ENCODE results near the gene ASB4.
"Not testable (repeated sequence)": the region's sequence is repeated elsewhere in the genome, so short reads cannot be mapped to it uniquely, and the experiment has no call there.

ASB4 gene

DNA sequence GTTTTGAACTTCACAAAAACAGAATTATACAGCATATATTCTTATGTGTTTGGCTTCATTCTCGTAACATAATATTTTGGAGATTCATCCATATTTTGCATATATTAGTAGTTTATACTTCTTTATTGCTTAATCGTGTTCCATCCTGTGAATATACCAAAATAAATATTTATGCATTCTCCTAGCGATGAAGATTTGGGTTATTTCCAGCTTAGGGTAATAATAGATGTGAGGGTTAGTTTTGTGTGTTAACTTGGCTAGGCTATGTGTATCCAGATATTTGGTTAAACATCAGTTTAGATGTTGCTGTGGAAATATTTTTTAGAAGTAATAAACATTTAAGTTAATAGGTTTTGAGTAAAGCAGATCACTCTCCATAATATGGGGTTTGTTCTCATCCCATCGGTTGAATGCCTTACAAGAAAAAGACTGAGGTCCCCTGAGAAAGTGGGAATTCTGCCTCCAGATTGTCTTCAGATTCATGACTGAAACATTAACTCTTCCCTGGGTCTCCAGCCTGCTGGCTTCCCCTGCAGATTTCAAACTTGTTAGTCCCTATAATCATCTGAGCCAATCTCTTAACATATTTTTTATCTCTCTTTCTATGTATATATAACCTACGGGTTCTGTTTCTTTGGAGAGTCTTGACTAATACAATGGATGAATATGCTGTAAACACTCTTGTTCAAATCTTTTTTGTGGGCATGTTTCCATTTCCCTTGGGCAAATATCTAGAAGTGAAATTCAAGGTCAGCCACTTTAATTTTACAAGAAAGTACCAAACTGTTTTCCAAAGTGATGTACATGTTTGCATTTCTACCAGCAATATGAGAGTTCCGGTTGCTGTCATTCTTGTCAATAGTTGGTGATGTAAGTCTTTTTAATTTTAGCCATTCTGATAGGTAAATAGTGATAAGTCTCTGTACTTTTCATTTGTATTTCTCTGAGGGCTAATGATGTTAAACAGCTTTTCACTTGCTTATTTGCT is 61.9 kb downstream of the ASB4 start:
- Mint-ChIP-seq H3K4me1 (ENCODE audit: low read depth) (no peaks in the 10 kb centered on the region), H3K36me3 (ENCODE audit: low read depth) (no peaks in the 10 kb centered on the region), H3K9me3 (no peaks in the 10 kb centered on the region), H3K27me3 (peaks cover 11% of the 10 kb centered on the region), H3K4me3 (no peak overlapping the region), H3K27ac (no peak overlapping the region)
- DNase-seq, result no peak

- no peaks in the 10 kb centered on the region for H3K4me1 Mint-ChIP-seq (ENCODE audit: low read depth)
- DNase-seq, result no peak
- no peak overlapping the region for H3K27ac Mint-ChIP-seq
These were observed 64.2 kb downstream of the ASB4 start for GRCh38 chr7:95549818-95550529.

GRCh38 chr7:95550546-95550945 is 64.8 kb downstream of the ASB4 start:
- Mint-ChIP-seq H3K4me3 (no peak overlapping the region), H3K27ac (no peak overlapping the region), H3K36me3 (ENCODE audit: low read depth) (no peaks in the 10 kb centered on the region), H3K9me3 (no peaks in the 10 kb centered on the region), H3K4me1 (ENCODE audit: low read depth) (no peaks in the 10 kb centered on the region), H3K27me3 (peaks cover 12% of the 10 kb centered on the region)
- DNase-seq, result no peak

More at GRCh38 chr7:95549818-95550529, 64.2 kb downstream of the ASB4 start:
- no peak overlapping the region for H3K4me3 Mint-ChIP-seq
- peaks cover 12% of the 10 kb centered on the region for H3K27me3 Mint-ChIP-seq
- H3K9me3 Mint-ChIP-seq, result no peaks in the 10 kb centered on the region
- no peaks in the 10 kb centered on the region for H3K36me3 Mint-ChIP-seq (ENCODE audit: low read depth)

GRCh38 chr7:95552010-95552926 is 66.5 kb downstream of the ASB4 start:
- not testable (repeated sequence) for H3K36me3 Mint-ChIP-seq (ENCODE audit: low read depth); H3K4me3 Mint-ChIP-seq; DNase-seq; H3K9me3 Mint-ChIP-seq; H3K27ac Mint-ChIP-seq; H3K4me1 Mint-ChIP-seq (ENCODE audit: low read depth)
- H3K27me3 Mint-ChIP-seq, result peaks cover 12% of the 10 kb centered on the region

DNA sequence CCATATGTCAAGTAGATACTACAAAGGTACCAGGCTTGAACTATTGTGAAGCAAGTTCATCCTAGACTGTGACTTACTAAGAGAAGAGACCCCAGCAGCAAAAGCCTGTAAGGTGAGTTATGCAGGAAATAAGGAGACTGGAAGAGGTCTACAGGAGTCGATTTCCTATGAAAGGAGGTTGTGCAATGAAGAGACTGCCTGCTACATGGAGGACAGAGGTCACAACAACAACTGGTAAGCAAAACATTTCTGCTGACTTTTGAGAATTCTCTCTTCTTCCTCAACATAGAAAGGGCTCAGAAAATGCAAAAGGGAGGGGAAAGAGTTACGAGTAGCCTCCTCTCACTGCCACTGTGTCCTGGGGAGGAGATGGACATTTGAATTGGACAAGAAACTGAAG is 68.2 kb downstream of the ASB4 start:
- Mint-ChIP-seq H3K27me3 (peaks cover 13% of the 10 kb centered on the region), H3K4me1 (ENCODE audit: low read depth) (no peaks in the 10 kb centered on the region), H3K36me3 (ENCODE audit: low read depth) (no peaks in the 10 kb centered on the region), H3K9me3 (no peaks in the 10 kb centered on the region), H3K27ac (no peak overlapping the region), H3K4me3 (no peak overlapping the region)
- no peak for DNase-seq

DNA sequence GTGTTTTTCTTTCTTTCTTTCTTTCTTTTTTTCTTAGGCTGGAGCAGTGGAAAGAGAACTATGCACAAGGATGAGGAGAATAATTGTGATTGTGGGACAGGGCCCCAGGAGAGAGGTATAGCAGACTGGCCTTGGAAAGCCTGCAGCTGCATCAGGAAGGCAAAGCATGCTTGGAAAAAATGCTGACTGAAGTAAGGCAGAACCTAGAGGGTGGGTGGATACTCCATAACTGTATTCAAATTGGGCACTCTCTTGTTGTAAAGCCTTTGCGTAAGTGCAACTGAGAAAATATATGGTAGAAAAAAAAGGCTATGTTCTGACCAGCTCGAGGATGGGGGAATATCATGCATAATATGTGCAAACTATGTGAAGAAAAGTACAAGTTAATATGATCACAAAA is 71.0 kb downstream of the ASB4 start:
- Mint-ChIP-seq H3K36me3 (ENCODE audit: low read depth) (no peaks in the 10 kb centered on the region), H3K9me3 (no peaks in the 10 kb centered on the region), H3K27ac (no peak overlapping the region), H3K27me3 (peaks cover 9% of the 10 kb centered on the region), H3K4me1 (ENCODE audit: low read depth) (no peaks in the 10 kb centered on the region), H3K4me3 (no peak overlapping the region)
- no peak for DNase-seq

DNA sequence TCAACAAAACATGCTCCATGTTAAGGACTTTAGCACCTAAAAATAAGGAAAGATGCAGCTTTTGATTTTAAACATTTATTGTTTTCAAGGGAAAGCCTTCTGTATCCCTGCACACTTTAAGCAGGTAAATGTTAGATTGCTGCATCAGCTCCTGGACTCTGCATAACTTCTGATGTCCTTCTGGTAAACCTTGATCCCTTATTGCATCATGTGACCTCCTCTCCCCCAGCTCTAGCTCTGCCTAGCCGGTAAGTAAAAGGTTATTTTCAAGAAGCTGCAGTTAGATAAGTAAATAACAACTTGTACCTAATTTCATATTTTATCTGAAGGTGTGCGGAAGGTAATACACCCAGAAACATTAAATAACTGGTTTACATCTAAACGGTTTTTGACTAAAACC is 73.1 kb downstream of the ASB4 start:
- Mint-ChIP-seq H3K27ac (no peak overlapping the region), H3K9me3 (no peaks in the 10 kb centered on the region), H3K27me3 (peaks cover 3% of the 10 kb centered on the region), H3K4me3 (no peak overlapping the region), H3K4me1 (ENCODE audit: low read depth) (no peaks in the 10 kb centered on the region), H3K36me3 (ENCODE audit: low read depth) (no peaks in the 10 kb centered on the region)
- no peak for DNase-seq

- Mint-ChIP-seq H3K9me3 (no peaks in the 10 kb centered on the region), H3K4me3 (no peak overlapping the region), H3K27me3 (peaks cover 3% of the 10 kb centered on the region), H3K36me3 (ENCODE audit: low read depth) (no peaks in the 10 kb centered on the region), H3K4me1 (ENCODE audit: low read depth) (no peaks in the 10 kb centered on the region), H3K27ac (no peak overlapping the region)
- no peak for DNase-seq
These were observed 74.9 kb downstream of the ASB4 start for GRCh38 chr7:95560674-95561073.

DNA sequence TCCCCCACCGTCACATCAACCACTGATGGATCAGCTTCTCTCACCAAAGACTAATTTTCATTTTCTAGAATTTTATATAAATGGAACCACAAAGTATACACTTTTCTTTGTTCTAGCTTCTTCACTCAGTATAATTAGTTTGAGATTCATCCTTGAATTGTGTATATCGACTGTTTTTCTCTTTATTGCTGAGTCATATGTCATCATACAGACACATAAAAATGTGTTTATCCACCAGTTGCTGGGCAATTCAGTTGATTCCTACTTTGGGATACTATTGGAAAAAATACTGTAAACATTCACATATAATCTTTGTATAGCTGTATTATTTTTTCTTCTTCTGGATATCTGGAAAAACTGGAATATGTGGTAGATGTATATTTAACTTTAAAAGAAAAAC is 84.0 kb downstream of the ASB4 start:
- Mint-ChIP-seq H3K36me3 (ENCODE audit: low read depth) (no peaks in the 10 kb centered on the region), H3K9me3 (no peaks in the 10 kb centered on the region), H3K27ac (no peak overlapping the region), H3K4me1 (ENCODE audit: low read depth) (no peaks in the 10 kb centered on the region), H3K4me3 (no peak overlapping the region), H3K27me3 (no peaks in the 10 kb centered on the region)
- DNase-seq, result no peak

DNA sequence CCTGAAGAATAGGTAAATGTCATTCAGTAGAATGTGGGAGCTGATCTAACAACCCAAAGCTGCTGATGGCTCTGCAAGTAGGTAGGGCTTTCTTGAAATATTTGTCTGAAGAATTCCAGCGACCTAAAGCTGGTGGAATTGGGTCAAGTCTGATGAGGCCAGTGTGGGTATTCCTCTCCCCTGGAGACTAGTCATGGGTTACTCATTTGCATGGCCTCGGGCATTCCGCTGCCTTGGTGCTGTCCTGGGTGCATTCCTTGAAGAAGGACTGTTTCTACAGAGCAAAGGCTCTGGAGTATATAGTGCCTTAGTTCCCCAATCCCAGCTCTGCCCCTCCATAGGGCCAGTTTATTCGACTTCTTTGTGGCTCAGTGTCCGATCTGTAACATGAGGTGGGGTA is 91.4 kb downstream of the ASB4 start:
- Mint-ChIP-seq H3K27me3 (no peaks in the 10 kb centered on the region), H3K9me3 (peaks cover 2% of the 10 kb centered on the region), H3K4me3 (no peak overlapping the region), H3K27ac (no peak overlapping the region), H3K36me3 (ENCODE audit: low read depth) (no peaks in the 10 kb centered on the region), H3K4me1 (ENCODE audit: low read depth) (no peaks in the 10 kb centered on the region)
- no peak for DNase-seq

- no peaks in the 10 kb centered on the region for H3K27me3 Mint-ChIP-seq
- no peak overlapping the region for H3K4me3 Mint-ChIP-seq
- H3K9me3 Mint-ChIP-seq, result peaks cover 2% of the 10 kb centered on the region
- H3K36me3 Mint-ChIP-seq (ENCODE audit: low read depth), result no peaks in the 10 kb centered on the region
- no peaks in the 10 kb centered on the region for H3K4me1 Mint-ChIP-seq (ENCODE audit: low read depth)
- no peak for DNase-seq
- no peak overlapping the region for H3K27ac Mint-ChIP-seq
These were observed 92.6 kb downstream of the ASB4 start for GRCh38 chr7:95578299-95578855.

DNA sequence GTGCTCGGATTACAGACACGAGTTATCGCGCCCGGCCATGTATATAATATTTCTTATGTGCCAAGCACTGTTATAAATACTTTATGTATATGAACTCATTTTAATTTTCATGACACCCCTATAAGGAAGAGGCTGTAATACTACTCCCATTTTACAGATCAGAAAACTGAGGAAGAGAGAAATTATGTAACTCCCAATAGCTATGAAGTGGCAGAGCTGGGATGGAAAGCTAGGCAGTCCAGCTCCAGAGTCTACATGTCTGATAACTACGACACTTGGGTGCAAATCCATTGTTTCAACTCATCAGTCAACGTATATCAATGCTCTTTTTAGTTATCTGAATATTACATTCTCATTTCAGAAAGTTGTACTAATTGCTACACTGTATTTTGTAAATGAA is 93.6 kb downstream of the ASB4 start:
- no peaks in the 10 kb centered on the region for H3K27me3 Mint-ChIP-seq
- no peaks in the 10 kb centered on the region for H3K4me1 Mint-ChIP-seq (ENCODE audit: low read depth)
- H3K36me3 Mint-ChIP-seq (ENCODE audit: low read depth), result no peaks in the 10 kb centered on the region
- no peak overlapping the region for H3K4me3 Mint-ChIP-seq
- no peak overlapping the region for H3K27ac Mint-ChIP-seq
- peaks cover 2% of the 10 kb centered on the region for H3K9me3 Mint-ChIP-seq
- no peak for DNase-seq

- Mint-ChIP-seq H3K4me1 (ENCODE audit: low read depth) (no peaks in the 10 kb centered on the region), H3K27ac (no peak overlapping the region), H3K27me3 (no peaks in the 10 kb centered on the region), H3K36me3 (ENCODE audit: low read depth) (no peaks in the 10 kb centered on the region), H3K9me3 (no peaks in the 10 kb centered on the region), H3K4me3 (no peak overlapping the region)
- no peak for DNase-seq
These were observed 95.7 kb downstream of the ASB4 start for GRCh38 chr7:95581467-95581866.
